ENCODE results near the gene CDH23.

CDH23 gene

DNA sequence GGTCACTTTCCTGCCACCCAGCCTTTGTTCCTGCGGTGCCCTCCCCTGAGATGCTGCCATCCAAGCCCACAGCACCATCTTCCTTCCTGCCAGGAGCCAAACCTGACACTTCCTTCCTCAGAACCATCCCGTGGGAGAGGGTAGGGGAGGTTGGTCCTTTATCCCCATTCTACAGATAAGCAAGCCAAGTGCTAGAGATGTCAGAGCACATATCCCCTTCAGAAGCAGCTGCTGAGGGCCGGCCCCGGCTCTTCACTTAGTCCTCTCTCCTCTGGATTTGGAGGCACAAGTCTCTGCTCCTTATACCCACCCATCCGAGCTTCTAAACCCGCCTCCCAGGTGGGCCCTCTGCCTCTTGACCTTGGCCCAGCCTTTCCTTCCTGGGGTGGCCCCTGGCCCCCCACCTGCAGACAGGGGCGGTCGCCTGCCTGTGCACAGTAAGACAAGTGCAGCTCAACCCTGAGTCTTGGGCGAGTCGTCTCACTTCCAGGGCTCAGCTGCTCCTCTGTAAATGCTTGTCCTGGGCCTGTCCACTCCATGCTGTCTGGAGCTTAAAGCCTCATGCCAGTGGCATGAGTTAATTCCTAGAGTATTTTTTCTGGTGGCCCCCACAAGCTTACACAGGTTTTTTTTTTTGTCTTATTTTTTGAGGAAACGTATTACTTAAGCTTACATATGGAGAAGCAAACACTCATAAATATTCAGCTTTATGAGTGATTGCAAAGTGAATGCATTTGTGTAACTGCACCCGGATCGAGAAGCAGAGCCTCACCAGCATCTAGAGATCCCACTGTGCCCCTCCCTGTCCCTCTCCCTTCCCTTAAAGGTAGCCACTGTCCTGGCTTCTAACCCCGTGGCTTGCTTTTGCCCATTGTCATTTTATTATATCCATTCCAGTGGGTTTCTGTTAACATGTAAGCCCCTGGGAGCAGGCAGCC lies 125.1 kb downstream of the CDH23 start:
- Histone ChIP-seq H3K4me3 (ENCODE audit: low read depth, low read length) (no peak overlapping the region), H3K27ac (ENCODE audit: low read depth, low read length) (no peak overlapping the region), H3K27me3 (ENCODE audit: control insufficient read depth, insufficient read depth, low read length) (no peaks in the 10 kb centered on the region), H3K36me3 (ENCODE audit: control insufficient read depth, insufficient read depth, low read length) (no peaks in the 10 kb centered on the region), H3K9me3 (ENCODE audit: control insufficient read depth, insufficient read depth, low read depth, low read length) (no peaks in the 10 kb centered on the region), H3K4me1 (ENCODE audit: control insufficient read depth, insufficient read depth, low read length) (peaks cover 2% of the 10 kb centered on the region; the same call in 1 of the 2 replicates), H3K9ac (ENCODE audit: low read length) (no peak overlapping the region)

DNA sequence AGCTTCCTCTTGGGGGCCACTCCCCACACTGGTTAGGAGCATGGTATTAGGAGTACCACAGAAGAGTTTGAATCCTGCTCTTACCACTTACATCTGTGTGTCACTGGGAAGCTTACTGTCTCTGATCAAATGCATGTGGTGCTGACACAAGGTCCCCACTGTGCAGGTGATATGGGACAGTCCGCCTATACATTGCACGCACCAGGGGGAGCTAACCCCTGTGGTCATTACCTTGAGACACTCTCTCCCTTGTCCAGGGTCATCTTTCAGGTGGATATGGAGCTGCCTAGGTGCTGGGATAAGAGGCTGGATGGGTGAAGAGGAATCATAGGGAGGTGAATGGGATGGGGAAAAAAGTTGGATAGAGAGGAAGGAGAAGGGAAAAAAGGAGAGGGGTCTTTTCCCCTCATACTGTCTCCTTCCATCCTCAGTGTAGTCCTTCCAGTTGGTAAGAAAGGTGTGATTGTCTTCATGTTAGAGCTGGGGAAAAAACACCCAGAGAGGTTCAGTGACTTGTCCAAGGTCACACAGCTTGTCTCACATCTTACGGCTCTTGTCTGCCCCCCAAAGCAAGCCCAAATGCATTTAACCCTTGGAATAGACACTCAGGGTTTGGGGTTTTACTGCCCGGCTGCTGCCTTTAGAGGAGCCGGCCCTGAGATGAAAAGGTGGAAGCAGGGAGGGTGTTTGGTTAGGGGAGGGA lies 125.9 kb downstream of the CDH23 start:
- Histone ChIP-seq H3K36me3 (ENCODE audit: control insufficient read depth, insufficient read depth, low read length) (no peaks in the 10 kb centered on the region), H3K27ac (ENCODE audit: low read depth, low read length) (no peak overlapping the region), H3K4me1 (ENCODE audit: control insufficient read depth, insufficient read depth, low read length) (no peaks in the 10 kb centered on the region), H3K9me3 (ENCODE audit: control insufficient read depth, insufficient read depth, low read depth, low read length) (no peaks in the 10 kb centered on the region), H3K4me3 (ENCODE audit: low read depth, low read length) (no peak overlapping the region), H3K27me3 (ENCODE audit: control insufficient read depth, insufficient read depth, low read length) (no peaks in the 10 kb centered on the region), H3K9ac (ENCODE audit: low read length) (no peak overlapping the region)

- Histone ChIP-seq H3K36me3 (ENCODE audit: control insufficient read depth, insufficient read depth, low read length) (no peaks in the 10 kb centered on the region), H3K4me1 (ENCODE audit: control insufficient read depth, insufficient read depth, low read length) (peaks cover 6% of the 10 kb centered on the region), H3K9ac (ENCODE audit: low read length) (no peak overlapping the region), H3K4me3 (ENCODE audit: low read depth, low read length) (no peak overlapping the region), H3K27me3 (ENCODE audit: control insufficient read depth, insufficient read depth, low read length) (no peaks in the 10 kb centered on the region), H3K9me3 (ENCODE audit: control insufficient read depth, insufficient read depth, low read depth, low read length) (no peaks in the 10 kb centered on the region), H3K27ac (ENCODE audit: low read depth, low read length) (no peak overlapping the region)
These were observed 127.0 kb downstream of the CDH23 start for GRCh38 chr10:71523756-71524155.

- Histone ChIP-seq H3K27me3 (ENCODE audit: control insufficient read depth, insufficient read depth, low read length) (no peaks in the 10 kb centered on the region), H3K4me1 (ENCODE audit: control insufficient read depth, insufficient read depth, low read length) (peaks cover 12% of the 10 kb centered on the region), H3K9ac (ENCODE audit: low read length) (no peak overlapping the region), H3K27ac (ENCODE audit: low read depth, low read length) (no peak overlapping the region), H3K36me3 (ENCODE audit: control insufficient read depth, insufficient read depth, low read length) (no peaks in the 10 kb centered on the region), H3K4me3 (ENCODE audit: low read depth, low read length) (no peak overlapping the region), H3K9me3 (ENCODE audit: control insufficient read depth, insufficient read depth, low read depth, low read length) (no peaks in the 10 kb centered on the region)
These were observed 128.4 kb downstream of the CDH23 start for GRCh38 chr10:71525092-71525491.

DNA sequence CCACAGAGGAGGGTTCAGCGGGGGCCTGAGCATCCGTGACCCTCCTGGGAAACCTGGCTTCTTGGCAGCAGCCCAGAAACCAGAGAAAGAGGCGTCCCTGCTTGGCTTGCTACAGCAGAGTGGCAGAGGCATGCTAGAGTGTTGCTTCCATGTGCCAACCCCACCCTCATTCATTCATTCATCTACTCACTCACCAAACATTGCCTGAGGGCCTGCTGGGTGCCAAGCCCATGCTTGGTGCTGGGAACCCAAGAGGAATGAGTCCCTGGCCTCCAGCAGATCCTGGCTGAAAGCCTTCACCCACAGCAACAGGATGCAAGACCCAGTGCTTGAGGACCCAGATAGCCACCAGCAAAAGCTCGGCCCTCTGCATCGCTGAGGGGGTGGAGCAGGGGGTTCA lies 129.0 kb downstream of the CDH23 start:
- no peak overlapping the region for H3K9ac ChIP-seq (ENCODE audit: low read length)
- H3K27me3 ChIP-seq (ENCODE audit: control insufficient read depth, insufficient read depth, low read length) = no peaks in the 10 kb centered on the region
- no peaks in the 10 kb centered on the region for H3K9me3 ChIP-seq (ENCODE audit: control insufficient read depth, insufficient read depth, low read depth, low read length)
- no peak overlapping the region for H3K27ac ChIP-seq (ENCODE audit: low read depth, low read length)
- no peaks in the 10 kb centered on the region for H3K36me3 ChIP-seq (ENCODE audit: control insufficient read depth, insufficient read depth, low read length)
- peaks cover 12% of the 10 kb centered on the region for H3K4me1 ChIP-seq (ENCODE audit: control insufficient read depth, insufficient read depth, low read length)
- H3K4me3 ChIP-seq (ENCODE audit: low read depth, low read length) = no peak overlapping the region

DNA sequence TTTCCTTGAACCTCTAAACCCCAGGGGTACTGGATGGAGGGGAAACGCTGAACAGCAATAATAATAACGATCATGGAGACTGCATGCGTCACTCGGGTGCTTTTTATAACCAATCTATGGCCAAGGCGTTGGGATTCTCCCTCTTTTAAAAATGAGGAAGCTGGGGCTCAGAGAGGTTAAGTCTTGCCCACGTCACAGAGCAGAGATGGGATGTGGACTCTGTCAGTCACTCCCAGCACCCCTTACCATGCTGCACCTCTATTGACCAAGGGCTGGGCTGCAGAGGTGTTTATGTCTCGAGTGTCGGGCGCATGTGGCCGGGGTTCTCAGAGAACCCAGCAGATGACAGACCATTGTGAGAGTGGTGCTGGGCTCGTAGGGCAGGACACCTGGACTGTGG lies 129.9 kb downstream of the CDH23 start:
- Histone ChIP-seq H3K4me3 (ENCODE audit: low read depth, low read length) (no peak overlapping the region), H3K9ac (ENCODE audit: low read length) (no peak overlapping the region), H3K9me3 (ENCODE audit: control insufficient read depth, insufficient read depth, low read depth, low read length) (no peaks in the 10 kb centered on the region), H3K27ac (ENCODE audit: low read depth, low read length) (no peak overlapping the region), H3K36me3 (ENCODE audit: control insufficient read depth, insufficient read depth, low read length) (no peaks in the 10 kb centered on the region), H3K27me3 (ENCODE audit: control insufficient read depth, insufficient read depth, low read length) (no peaks in the 10 kb centered on the region), H3K4me1 (ENCODE audit: control insufficient read depth, insufficient read depth, low read length) (peaks cover 12% of the 10 kb centered on the region)

- H3K4me3 ChIP-seq (ENCODE audit: low read depth, low read length) = no peak overlapping the region
- H3K27ac ChIP-seq (ENCODE audit: low read depth, low read length) = no peak overlapping the region
- H3K9me3 ChIP-seq (ENCODE audit: control insufficient read depth, insufficient read depth, low read depth, low read length) = no peaks in the 10 kb centered on the region
- H3K4me1 ChIP-seq (ENCODE audit: control insufficient read depth, insufficient read depth, low read length) = peaks cover 12% of the 10 kb centered on the region
- H3K9ac ChIP-seq (ENCODE audit: low read length) = no peak overlapping the region
- no peaks in the 10 kb centered on the region for H3K36me3 ChIP-seq (ENCODE audit: control insufficient read depth, insufficient read depth, low read length)
- H3K27me3 ChIP-seq (ENCODE audit: control insufficient read depth, insufficient read depth, low read length) = no peaks in the 10 kb centered on the region
These were observed 130.4 kb downstream of the CDH23 start for GRCh38 chr10:71527135-71527534.

GRCh38 chr10:71528371-71529206 lies 131.9 kb downstream of the CDH23 start:
- H3K4me1 ChIP-seq (ENCODE audit: control insufficient read depth, insufficient read depth, low read length) = peaks cover 12% of the 10 kb centered on the region
- no peaks in the 10 kb centered on the region for H3K27me3 ChIP-seq (ENCODE audit: control insufficient read depth, insufficient read depth, low read length)
- H3K9ac ChIP-seq (ENCODE audit: low read length) = no peak overlapping the region
- H3K4me3 ChIP-seq (ENCODE audit: low read depth, low read length) = no peak overlapping the region
- no peak overlapping the region for H3K27ac ChIP-seq (ENCODE audit: low read depth, low read length)
- no peaks in the 10 kb centered on the region for H3K9me3 ChIP-seq (ENCODE audit: control insufficient read depth, insufficient read depth, low read depth, low read length)
- H3K36me3 ChIP-seq (ENCODE audit: control insufficient read depth, insufficient read depth, low read length) = no peaks in the 10 kb centered on the region

DNA sequence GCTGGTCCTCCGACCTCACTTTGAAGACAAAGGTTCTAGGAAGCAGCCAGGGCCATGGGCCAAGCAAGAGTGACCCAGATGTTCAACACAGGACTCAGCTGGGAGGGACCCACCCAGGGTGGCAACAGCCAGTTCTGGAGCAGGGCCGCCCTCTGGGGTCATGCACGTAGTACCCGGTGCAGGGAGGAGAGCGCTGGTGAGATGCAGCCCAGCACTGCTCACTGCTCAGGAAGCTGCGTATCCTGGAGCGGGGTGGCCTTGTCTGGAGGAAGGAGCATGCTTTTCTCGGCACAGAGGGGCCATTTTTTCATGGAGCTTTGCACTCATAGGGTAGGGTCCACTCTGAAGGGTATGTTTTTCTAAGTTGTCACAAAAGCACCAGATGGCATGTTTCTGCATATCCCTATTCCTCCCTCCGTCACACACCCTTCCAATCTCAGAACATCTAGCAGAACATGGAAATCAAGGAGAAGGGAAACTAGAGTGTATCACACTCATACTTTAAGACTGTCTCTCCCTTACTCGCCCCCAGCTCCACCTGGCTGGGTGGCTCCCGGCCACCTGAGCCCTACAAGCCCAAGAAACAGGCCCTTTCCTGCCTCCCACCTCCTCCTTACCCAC lies 132.6 kb downstream of the CDH23 start:
- Histone ChIP-seq H3K27me3 (ENCODE audit: control insufficient read depth, insufficient read depth, low read length) (no peaks in the 10 kb centered on the region), H3K4me1 (ENCODE audit: control insufficient read depth, insufficient read depth, low read length) (peaks cover 12% of the 10 kb centered on the region), H3K4me3 (ENCODE audit: low read depth, low read length) (no peak overlapping the region), H3K27ac (ENCODE audit: low read depth, low read length) (no peak overlapping the region), H3K36me3 (ENCODE audit: control insufficient read depth, insufficient read depth, low read length) (no peaks in the 10 kb centered on the region), H3K9ac (ENCODE audit: low read length) (no peak overlapping the region), H3K9me3 (ENCODE audit: control insufficient read depth, insufficient read depth, low read depth, low read length) (no peaks in the 10 kb centered on the region)

DNA sequence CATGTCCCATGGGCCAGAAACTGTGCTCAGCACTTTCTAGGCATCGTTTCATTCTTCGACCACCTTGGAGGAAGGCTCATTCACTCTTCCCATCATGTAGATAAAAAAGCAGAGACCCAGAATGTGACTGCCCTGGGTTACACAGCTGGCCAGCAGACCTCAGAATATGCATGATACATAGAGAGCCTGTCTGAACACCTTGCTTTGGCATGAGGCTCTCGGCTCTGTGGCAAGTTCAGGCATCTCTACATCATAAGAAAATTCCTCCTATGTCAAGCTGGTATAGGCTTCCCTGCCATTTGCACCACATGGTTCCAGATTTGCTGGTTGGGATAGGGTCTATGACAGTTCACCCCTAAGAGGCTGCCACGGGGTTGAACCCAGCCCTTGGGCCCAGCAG lies 134.1 kb downstream of the CDH23 start:
- no peak overlapping the region for H3K27ac ChIP-seq (ENCODE audit: low read depth, low read length)
- H3K4me3 ChIP-seq (ENCODE audit: low read depth, low read length) = no peak overlapping the region
- H3K36me3 ChIP-seq (ENCODE audit: control insufficient read depth, insufficient read depth, low read length) = no peaks in the 10 kb centered on the region
- no peaks in the 10 kb centered on the region for H3K9me3 ChIP-seq (ENCODE audit: control insufficient read depth, insufficient read depth, low read depth, low read length)
- no peak overlapping the region for H3K9ac ChIP-seq (ENCODE audit: low read length)
- H3K4me1 ChIP-seq (ENCODE audit: control insufficient read depth, insufficient read depth, low read length) = peaks cover 12% of the 10 kb centered on the region
- no peaks in the 10 kb centered on the region for H3K27me3 ChIP-seq (ENCODE audit: control insufficient read depth, insufficient read depth, low read length)
